OCI-LY7 (cell line): ENCODE results near the gene BRPF3. TPM values are rescaled to one million over a fixed set of nuclear protein-coding genes. Genes with fewer than 3 reads are reported as not detected.

Source experiments
- BruUV-seq: library from RNA; stranded (reverse); fragments of 400-500 nt; replicated peaks from 2 replicates; lab custom pipeline; 2021; lab: Mats Ljungman, UMichigan
- CTCF ChIA-PET: fragments of 300-600 bp; sonication (Branson Sonifier 250); formaldehyde crosslinking; loops from one replicate; lab custom pipeline; 2022; ENCODE audit warnings: antibody characterized with exemption; ENCODE audit not compliant: unreplicated experiment; lab: Charles Lee
- POLR2A ChIA-PET: fragments of 300-600 bp; sonication (Branson Sonifier 250); formaldehyde crosslinking; loops from one replicate; lab custom pipeline; 2022; ENCODE audit warnings: antibody characterized with exemption; lab: Charles Lee
- DNase-seq: peaks from one replicate; pipeline ENCODE4 v3.0.0-alpha.2; 2015; ENCODE audit warnings: low spot score
- H2AFZ ChIP-seq: fragments of 200-600 bp; sonication (generic), shearing (Covaris generic); 2 replicates; pipeline ENCODE4 v1.6.1; 2014; ENCODE audit warnings: mild to moderate bottlenecking, antibody characterized with exemption, low read length, moderate library complexity
- H3K27ac ChIP-seq: fragments of 200-600 bp; sonication (generic); 2 replicates; pipeline ENCODE4 v1.5.1; 2014; ENCODE audit warnings: mixed run types, low read depth, mild to moderate bottlenecking, moderate library complexity, low read length, inconsistent platforms; ENCODE audit not compliant: poor library complexity, severe bottlenecking
- H3K36me3 ChIP-seq: fragments of 200-600 bp; sonication (generic); 2 replicates; pipeline ENCODE4 v1.6.1; 2014; ENCODE audit warnings: mild to moderate bottlenecking, antibody characterized with exemption, low read length, moderate library complexity, mixed read lengths; ENCODE audit not compliant: insufficient read depth
- H3K4me1 ChIP-seq: fragments of 200-600 bp; sonication (generic); 2 replicates; pipeline ENCODE4 v1.5.1; 2014; ENCODE audit warnings: mild to moderate bottlenecking, low read length; ENCODE audit not compliant: insufficient read depth, poor library complexity, severe bottlenecking
- H3K4me2 ChIP-seq: fragments of 200-600 bp; sonication (generic); 2 replicates; pipeline ENCODE4 v1.6.1; 2014; ENCODE audit warnings: mild to moderate bottlenecking, low read length
- H3K4me3 ChIP-seq: fragments of 200-600 bp; sonication (generic); 2 replicates; pipeline ENCODE4 v1.5.1; 2014; ENCODE audit warnings: mild to moderate bottlenecking, low read depth, low read length; ENCODE audit not compliant: poor library complexity, severe bottlenecking
- H3K79me2 ChIP-seq: fragments of 200-600 bp; sonication (generic); 2 replicates; pipeline ENCODE4 v1.6.1; 2016; ENCODE audit warnings: low read depth, mild to moderate bottlenecking, low read length, moderate library complexity, mixed read lengths; ENCODE audit not compliant: insufficient read depth
- H3K9me2 ChIP-seq: fragments of 200-600 bp; sonication (generic); 2 replicates; pipeline ENCODE4 v1.6.1; 2016; ENCODE audit warnings: mild to moderate bottlenecking, low read length, mixed read lengths; ENCODE audit not compliant: insufficient read depth
- H3K9me3 ChIP-seq: fragments of 200-600 bp; sonication (generic); 2 replicates; pipeline ENCODE4 v1.6.1; 2014; ENCODE audit warnings: mild to moderate bottlenecking, mixed run types, low read length, mixed read lengths
- H4K20me1 ChIP-seq: fragments of 200-600 bp; sonication (generic); 2 replicates; pipeline ENCODE4 v1.6.1; 2014; ENCODE audit warnings: mild to moderate bottlenecking, antibody characterized with exemption, low read length, moderate library complexity, mixed read lengths; ENCODE audit not compliant: insufficient read depth
- EZH2phosphoT487 ChIP-seq: fragments of 200-600 bp; sonication (generic); IDR thresholded peaks from 2 replicates; pipeline ENCODE4 v1.6.1; 2018; ENCODE audit warnings: low read depth, borderline replicate concordance, mild to moderate bottlenecking, mixed run types, antibody characterized with exemption, low read length, moderate library complexity, mixed read lengths
- intact Hi-C: fragments of 100-400 bp; cut with micrococcal nuclease; formaldehyde crosslinking; loops from one replicate; pipeline ENCODE4 v1.10.0; 2022; ENCODE audit not compliant: unreplicated experiment
- total RNA-seq, 2 experiments: library from RNA; depleted of rRNA in 1 of 2; stranded (reverse); fragments of >200 nt in 1 of 2; shearing (Covaris generic) in 1 of 2; gene quantifications; 2 replicates each; pipeline ENCODE4 v1.2.3, GENCODE V29; 2014 to 2022
- TF ChIP-seq, protein P1 (sequence below): fragments of 200-600 bp; sonication (generic); conservative IDR thresholded peaks from 2 replicates; pipeline ENCODE4 v1.5.1; 2014; ENCODE audit warnings: mild to moderate bottlenecking, antibody characterized with exemption, low read length, moderate library complexity, mixed read lengths

The BRPF3 gene
- total RNA-seq, 2 experiments from 2014 or later: 10.4 to 12.0 TPM

DNA sequence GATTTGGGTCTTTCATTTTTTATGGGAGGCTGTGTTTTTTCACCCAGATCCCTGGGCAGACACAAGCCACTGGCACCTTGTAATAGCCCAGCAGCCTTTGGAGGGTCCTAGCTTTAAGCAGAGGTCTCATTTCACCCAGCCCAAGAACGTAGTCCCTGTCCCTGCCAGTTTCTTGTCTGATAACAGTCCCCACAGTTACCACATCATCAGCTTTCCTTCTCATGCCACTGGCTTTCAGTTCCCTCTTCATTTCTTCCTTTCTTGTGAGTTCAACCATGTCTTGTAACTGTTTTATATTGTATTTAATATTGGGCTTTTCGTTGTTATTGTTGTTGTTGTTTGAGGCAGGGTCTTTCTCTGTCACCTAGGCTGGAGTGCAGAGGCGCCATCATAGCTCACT lies 83.9 kb downstream of the BRPF3 start:
- BruUV-seq: no TSS peak
- Histone ChIP-seq H3K4me3 (no peak overlapping the region), H2AFZ (no peak overlapping the region), H3K4me1 (no peaks in the 10 kb centered on the region), H4K20me1 (no peaks in the 10 kb centered on the region), H3K4me2 (no peak overlapping the region), H3K9me2 (no peaks in the 10 kb centered on the region), H3K9me3 (no peaks in the 10 kb centered on the region), H3K27ac (no peak overlapping the region), H3K36me3 (no peaks in the 10 kb centered on the region), H3K79me2 (no peaks in the 10 kb centered on the region)
- intact Hi-C loops: no loop called here
- ChIA-PET POLR2A (interaction anchor here (0.7 kb wide), 1 partner anchor 15 kb away, joined by 3 read pairs; no protein-coding TSS in a partner anchor), CTCF (no interaction called here)
- no peak for DNase-seq
- TF ChIP-seq, protein P1, sequence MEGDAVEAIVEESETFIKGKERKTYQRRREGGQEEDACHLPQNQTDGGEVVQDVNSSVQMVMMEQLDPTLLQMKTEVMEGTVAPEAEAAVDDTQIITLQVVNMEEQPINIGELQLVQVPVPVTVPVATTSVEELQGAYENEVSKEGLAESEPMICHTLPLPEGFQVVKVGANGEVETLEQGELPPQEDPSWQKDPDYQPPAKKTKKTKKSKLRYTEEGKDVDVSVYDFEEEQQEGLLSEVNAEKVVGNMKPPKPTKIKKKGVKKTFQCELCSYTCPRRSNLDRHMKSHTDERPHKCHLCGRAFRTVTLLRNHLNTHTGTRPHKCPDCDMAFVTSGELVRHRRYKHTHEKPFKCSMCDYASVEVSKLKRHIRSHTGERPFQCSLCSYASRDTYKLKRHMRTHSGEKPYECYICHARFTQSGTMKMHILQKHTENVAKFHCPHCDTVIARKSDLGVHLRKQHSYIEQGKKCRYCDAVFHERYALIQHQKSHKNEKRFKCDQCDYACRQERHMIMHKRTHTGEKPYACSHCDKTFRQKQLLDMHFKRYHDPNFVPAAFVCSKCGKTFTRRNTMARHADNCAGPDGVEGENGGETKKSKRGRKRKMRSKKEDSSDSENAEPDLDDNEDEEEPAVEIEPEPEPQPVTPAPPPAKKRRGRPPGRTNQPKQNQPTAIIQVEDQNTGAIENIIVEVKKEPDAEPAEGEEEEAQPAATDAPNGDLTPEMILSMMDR: no peak
- TF ChIP-seq EZH2phosphoT487: no peak

DNA sequence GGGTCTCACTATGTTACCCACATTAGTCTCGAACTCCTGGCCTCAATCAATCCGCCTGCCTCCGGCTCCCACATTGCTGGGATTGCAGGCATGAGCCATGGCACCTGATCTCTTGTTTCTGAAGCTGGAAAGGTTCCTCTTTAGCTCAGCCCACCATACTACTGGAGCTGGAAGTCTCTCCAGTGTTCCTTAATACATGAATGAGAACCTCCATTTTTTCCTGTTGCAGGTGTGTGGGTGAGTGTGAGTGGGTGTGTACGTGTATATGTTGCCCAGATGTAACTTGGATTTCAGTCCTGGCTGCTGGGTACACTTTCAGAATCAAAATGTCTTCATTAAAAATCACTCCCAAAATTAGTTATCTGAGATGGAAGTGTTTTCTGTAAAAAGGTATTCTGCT lies 84.4 kb downstream of the BRPF3 start:
- no peak overlapping the region for H3K4me2 ChIP-seq
- POLR2A ChIA-PET: interaction anchor here (0.7 kb wide), 1 partner anchor 15 kb away, joined by 3 read pairs; no protein-coding TSS in a partner anchor
- BruUV-seq: no TSS peak

More for the DNA sequence above, 84.4 kb downstream of the BRPF3 start:
- TF ChIP-seq, protein P1: no peak
- TF ChIP-seq EZH2phosphoT487: no peak
- intact Hi-C loops: no loop called here
- no peak overlapping the region for H3K4me3 ChIP-seq
- H2AFZ ChIP-seq: no peak overlapping the region
- no peaks in the 10 kb centered on the region for H4K20me1 ChIP-seq
- H3K9me3 ChIP-seq: no peaks in the 10 kb centered on the region
- H3K36me3 ChIP-seq: no peaks in the 10 kb centered on the region
- H3K79me2 ChIP-seq: no peaks in the 10 kb centered on the region
- CTCF ChIA-PET: interaction anchor here (0.6 kb wide), 1 partner anchor 89 kb away, joined by 3 read pairs; no protein-coding TSS in a partner anchor
- no peak overlapping the region for H3K27ac ChIP-seq
- no peaks in the 10 kb centered on the region for H3K4me1 ChIP-seq
- H3K9me2 ChIP-seq: no peaks in the 10 kb centered on the region
- DNase-seq: no peak

Other genes starting within 250 kb of the BRPF3 start
- not detected in 2 replicates for gene SLC26A8, start 172.1 kb upstream of the BRPF3 start, total RNA-seq (2014; rRNA removed; shearing (Covaris generic))
- gene SLC26A8, start 172.1 kb upstream of the BRPF3 start, total RNA-seq (2022): not detected in 2 replicates
- gene MAPK14, start 168.9 kb upstream of the BRPF3 start, total RNA-seq (2014; rRNA removed; shearing (Covaris generic)): 30.2 and 38.7 TPM in 2 replicates
- gene MAPK14, start 168.9 kb upstream of the BRPF3 start, total RNA-seq (2022): 43.1 and 45.3 TPM in 2 replicates
- gene MAPK13, start 66.2 kb upstream of the BRPF3 start, total RNA-seq (2014; rRNA removed; shearing (Covaris generic)): 0.88 TPM in 2 replicates
- 1.2 and 1.8 TPM in 2 replicates for gene MAPK13, start 66.2 kb upstream of the BRPF3 start, total RNA-seq (2022)
- not detected in 2 replicates for gene PNPLA1, start 73.3 kb downstream of the BRPF3 start, total RNA-seq (2014; rRNA removed; shearing (Covaris generic))
- not detected in 2 replicates for gene PNPLA1, start 73.3 kb downstream of the BRPF3 start, total RNA-seq (2022)
- not detected in 2 replicates for gene BNIP5, start 140.1 kb downstream of the BRPF3 start, total RNA-seq (2014; rRNA removed; shearing (Covaris generic))
- gene BNIP5, start 140.1 kb downstream of the BRPF3 start, total RNA-seq (2022): not detected in 2 replicates
- gene ETV7, start 190.9 kb downstream of the BRPF3 start, total RNA-seq (2014; rRNA removed; shearing (Covaris generic)): not detected in 2 replicates
- not detected in 2 replicates for gene ETV7, start 190.9 kb downstream of the BRPF3 start, total RNA-seq (2022)
- gene PXT1, start 246.1 kb downstream of the BRPF3 start, total RNA-seq (2014; rRNA removed; shearing (Covaris generic)): 0.15 TPM in 1 of 2 replicates, not detected in the other
- 0.25 and 0.41 TPM in 2 replicates for gene PXT1, start 246.1 kb downstream of the BRPF3 start, total RNA-seq (2022)
- gene KCTD20, start 246.3 kb downstream of the BRPF3 start, total RNA-seq (2014; rRNA removed; shearing (Covaris generic)): 73.6 and 74.8 TPM in 2 replicates
- gene KCTD20, start 246.3 kb downstream of the BRPF3 start, total RNA-seq (2022): 84.6 and 89.4 TPM in 2 replicates